ENCODE results near the gene LDB2.

The LDB2 gene

DNA sequence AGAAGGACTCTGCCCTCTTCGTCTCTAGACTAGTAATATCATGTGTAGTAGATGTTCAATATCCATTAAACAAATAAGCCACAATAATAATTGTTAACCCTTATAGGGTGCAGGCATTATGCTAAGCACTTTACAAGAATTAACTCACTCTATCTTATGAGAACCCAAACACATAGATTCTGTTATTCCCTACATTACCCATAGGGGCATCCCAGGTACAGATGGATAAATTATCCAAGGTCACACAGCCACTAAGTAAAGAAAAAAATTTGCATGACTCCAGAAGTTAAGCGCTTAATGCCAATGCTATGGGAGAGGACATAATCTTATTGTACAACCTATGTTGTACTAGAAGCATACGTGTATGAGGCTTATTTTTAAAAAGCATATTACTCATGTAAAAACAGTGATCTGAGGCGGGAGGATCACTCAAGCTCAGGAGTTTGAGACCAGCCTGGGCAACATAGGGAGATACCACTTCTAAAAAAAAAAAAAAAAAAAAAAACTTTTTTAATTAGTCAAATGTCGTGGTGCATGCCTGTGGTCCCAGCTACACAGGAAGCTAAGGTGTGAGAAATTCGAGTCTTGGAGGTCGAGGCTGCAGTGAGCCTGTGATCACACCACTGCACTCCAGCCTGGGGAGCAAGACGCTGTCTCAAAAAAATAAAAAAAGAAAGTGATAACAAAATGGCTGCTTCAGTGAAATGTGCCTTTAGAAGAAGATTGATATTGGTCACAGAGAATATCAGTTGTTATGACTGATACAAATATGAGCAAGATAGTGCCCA is 13.6 kb downstream of the LDB2 start:
- DNase-seq: no peak

DNA sequence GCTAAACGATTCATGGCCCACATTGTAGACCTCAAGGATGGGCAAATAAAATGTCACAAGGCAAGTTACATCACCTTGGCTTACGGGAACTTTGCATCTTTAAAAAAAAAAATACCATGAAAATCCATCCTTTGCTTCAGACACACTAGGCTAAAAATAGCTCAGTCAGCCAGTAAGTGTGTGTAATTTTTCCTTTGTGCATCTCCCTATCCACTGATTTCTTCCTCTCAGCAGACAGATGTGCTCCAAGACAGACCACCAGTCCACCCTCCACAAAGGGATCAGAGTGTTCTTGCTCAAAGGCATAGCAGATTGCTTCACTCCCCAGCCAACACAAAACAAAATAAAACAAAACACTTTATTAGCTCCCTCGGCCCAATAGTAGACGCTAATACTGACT is 14.6 kb downstream of the LDB2 start:
- no peak for DNase-seq

- DNase-seq: no peak
These were observed 17.1 kb downstream of the LDB2 start for GRCh38 chr4:16881151-16881884.

DNA sequence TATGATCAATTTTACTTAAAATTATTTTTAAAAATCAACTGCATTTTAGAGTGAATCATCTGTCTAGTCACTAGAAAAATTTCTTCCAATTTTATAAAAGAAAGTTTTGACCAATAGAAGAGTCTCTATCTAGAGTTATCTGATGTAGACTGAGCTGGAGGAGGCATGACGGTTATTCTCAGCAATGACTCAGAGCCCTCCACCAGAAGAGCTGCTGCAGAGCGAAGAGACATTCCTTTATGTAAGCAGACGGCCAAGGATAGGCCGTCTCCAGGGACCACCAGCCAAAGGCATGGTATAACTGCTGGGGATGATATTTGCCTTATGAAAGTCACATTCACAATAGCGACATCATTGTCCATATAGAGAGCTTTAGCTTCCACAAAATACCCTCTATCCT is 23.0 kb downstream of the LDB2 start:
- DNase-seq: peak; percentile 94

- DNase-seq: no peak
These were observed 28.7 kb downstream of the LDB2 start for GRCh38 chr4:16869594-16870245.

GRCh38 chr4:16868674-16869073 is 29.8 kb downstream of the LDB2 start:
- no peak for DNase-seq

DNA sequence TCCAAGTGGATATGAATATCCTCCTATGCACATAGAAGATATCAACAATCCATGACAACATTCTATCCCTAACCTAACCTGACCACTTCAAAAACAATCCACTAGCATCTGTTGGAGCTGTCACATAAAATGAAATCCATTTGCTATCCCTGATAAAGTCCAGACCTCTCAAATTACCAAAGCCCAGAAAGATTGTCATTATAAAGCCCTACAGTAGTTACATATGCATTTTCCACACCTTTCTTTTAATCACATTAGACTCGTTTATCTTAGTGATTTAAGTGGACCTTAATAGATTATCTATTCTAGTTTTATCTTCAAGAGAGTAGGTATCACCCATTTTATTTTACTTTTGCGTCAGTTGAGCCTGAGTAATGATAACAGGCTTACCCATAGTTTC is 30.6 kb downstream of the LDB2 start:
- no peak for DNase-seq

DNA sequence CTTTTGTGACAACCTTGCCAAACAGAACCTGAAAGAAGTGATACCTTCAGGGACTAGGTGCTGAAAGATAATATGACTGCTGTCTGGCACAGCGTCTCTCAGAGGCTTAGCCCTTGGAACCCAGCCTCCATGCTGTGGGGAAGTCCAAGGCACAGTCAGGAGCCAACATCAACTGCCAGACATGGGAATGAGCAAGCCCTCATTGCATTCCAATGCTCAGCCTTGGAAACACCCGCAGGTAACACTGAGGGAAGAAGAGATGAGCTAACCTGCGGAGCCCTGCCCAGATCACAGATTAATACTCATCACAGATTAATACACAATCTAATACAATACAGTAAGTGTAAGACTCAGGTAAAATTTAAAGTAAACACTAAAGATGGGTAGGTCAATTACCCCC is 31.5 kb downstream of the LDB2 start:
- no peak for DNase-seq

DNA sequence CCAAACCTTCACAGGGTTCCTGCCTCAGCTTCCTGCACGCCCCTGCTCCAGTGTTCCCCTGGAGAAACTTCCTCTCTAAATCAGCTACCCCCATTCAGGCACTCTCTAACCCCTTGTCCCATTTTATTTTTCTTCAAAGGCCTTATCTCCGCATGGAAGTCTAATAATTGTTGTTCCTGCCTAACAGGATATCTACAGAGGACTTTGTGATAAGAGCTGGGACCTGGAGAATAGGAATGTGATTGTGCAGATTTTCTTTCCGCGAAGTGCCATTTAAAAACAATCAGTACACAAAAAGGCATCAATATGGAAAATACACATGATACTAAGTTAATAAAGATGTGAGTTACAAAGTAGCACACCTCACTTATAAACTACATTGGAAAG is 32.6 kb downstream of the LDB2 start:
- DNase-seq: no peak

DNA sequence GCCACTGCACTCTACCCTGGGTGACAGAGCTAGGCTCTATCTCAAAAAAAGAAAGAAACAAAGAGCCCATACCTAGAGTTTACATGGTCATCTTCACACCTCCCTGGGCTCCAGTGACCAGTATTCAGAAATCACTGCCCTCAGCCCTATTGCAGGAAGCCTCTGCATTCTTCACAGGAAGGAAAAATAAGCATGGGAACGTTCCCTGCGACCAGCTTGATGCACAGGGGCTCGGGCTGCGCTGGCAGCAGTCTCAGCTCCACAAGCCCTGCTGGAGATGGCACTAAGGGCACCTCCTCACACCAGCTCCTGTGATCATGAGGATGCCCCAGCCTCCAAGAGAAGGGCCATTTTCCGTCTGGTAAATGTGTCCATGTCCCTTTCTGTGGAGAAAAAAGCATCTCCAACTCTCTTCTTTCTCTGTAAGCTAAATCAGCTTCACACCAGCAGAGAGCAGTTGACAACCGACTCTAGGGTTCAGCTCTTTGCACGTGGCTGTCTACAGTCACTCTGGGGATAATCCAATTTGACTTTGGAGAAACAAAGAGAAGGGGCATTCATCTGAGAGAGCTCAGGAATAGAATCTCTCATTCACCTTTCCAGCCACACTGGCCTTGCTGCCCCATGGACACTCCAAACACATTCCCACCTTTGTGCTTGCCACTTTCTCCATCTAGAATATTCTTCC is 33.1 kb downstream of the LDB2 start:
- DNase-seq: no peak

- DNase-seq: no peak
These were observed 34.2 kb downstream of the LDB2 start for GRCh38 chr4:16864199-16864598.

- DNase-seq: no peak
These were observed 35.7 kb downstream of the LDB2 start for GRCh38 chr4:16862697-16863096.

- peak; percentile 97 for DNase-seq
These were observed 37.9 kb downstream of the LDB2 start for GRCh38 chr4:16860516-16860915.

GRCh38 chr4:16859031-16859430 is 39.4 kb downstream of the LDB2 start:
- DNase-seq: peak; percentile 33

DNA sequence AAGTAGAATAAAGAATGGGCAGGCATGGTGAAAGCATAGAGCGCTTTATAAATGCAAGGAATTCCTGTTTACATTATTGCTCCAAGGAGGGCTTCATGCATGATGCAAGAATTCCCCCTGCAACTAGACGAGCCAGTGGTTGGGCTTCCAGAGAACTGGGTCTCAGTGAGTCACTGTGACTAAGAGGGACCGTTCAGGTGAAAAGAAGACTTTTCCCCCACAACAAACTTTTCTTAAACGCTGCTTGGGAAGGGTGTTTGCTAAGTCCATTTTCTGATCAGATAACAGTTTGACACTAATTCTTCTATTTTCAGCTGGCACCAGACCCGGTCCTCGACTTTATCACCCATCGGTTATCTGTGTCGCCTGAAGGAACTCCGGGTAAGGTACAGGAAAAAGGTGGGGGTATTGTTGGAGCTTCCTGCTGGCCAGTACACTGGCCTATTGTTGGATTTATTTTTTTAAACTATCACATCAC is 40.1 kb downstream of the LDB2 start:
- DNase-seq: peak; percentile 88

GRCh38 chr4:16857425-16857824 is 41.0 kb downstream of the LDB2 start:
- DNase-seq: no peak

DNA sequence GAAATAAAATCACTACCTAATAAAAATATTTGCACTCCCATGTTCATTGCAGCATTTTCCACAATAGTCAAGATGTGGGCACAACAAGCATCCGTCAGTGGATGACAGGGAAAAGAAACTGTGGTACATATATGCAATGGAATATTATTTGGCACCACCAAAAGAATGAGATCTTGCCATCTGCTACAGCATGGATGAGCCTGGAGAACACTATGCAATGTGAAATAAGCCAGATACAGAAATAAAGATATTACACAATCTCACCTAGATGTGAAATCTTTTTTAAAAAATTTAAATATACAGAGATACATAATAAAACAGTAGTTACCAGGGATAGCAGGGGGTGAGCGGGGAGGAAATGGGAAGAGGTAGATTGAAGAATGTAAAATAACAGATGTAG is 44.8 kb downstream of the LDB2 start:
- DNase-seq: no peak

DNA sequence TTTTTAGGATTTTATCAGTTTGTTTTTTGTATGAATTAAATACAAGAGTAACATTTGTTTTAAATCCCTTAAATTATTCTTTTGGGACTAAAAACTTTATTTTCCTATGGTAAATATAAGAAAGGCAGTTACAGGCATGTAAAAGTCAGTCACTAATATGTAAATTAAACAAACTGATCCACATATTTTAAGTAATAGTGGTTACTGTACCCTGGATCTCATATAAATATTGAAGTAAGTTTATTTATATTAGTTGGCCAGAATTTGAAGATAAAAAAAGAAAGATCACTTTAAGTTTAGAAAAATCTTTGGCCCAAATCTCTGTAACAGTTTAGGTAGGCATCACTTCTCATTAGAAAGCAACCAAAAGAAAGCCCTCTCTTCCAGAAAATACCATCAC is 45.8 kb downstream of the LDB2 start:
- DNase-seq: no peak

DNA sequence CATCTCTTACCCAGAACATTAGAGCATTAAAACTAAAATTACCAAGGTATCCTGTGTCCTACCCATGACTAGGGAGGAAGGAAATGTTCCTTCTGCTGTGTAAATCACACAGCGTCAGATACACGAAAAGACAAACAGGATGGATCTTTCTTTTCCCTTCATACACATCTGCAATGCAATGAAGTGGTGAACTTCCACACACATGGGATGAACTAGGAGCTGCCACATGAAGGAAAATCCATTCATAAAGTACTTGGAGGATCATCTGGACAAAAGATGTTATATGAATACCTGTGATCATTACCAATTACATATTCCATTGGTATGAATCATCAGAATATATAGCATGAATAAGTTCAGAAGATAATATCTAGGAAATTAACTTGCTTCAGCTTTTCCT is 46.2 kb downstream of the LDB2 start:
- peak; percentile 54 for DNase-seq

DNA sequence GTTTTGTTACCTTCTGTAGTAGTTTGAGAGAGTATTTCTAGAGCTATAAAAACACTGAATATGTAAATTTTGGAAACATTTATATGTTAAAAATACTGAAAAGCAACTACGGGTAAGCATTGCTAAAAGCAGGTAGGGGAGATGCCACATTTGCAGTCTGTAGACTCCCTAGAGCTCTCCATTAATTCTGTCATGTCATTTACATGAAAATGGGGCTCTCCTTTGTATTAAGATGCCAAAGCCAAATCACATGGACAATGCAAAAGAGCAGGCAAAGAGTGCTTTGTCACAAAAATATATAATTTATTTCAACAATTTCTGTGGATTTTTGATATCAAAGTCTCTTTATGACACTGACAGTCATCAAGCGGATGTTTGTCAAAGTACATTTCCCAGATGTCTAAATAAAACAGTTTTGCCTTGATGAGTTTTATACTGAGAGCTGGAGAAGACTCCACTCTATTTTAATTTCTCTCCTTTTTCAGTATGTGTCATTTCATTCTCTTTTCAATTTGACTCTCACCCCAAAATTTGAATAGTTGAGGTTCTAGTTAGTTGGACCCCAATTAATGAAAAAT is 51.8 kb downstream of the LDB2 start:
- DNase-seq: no peak

DNA sequence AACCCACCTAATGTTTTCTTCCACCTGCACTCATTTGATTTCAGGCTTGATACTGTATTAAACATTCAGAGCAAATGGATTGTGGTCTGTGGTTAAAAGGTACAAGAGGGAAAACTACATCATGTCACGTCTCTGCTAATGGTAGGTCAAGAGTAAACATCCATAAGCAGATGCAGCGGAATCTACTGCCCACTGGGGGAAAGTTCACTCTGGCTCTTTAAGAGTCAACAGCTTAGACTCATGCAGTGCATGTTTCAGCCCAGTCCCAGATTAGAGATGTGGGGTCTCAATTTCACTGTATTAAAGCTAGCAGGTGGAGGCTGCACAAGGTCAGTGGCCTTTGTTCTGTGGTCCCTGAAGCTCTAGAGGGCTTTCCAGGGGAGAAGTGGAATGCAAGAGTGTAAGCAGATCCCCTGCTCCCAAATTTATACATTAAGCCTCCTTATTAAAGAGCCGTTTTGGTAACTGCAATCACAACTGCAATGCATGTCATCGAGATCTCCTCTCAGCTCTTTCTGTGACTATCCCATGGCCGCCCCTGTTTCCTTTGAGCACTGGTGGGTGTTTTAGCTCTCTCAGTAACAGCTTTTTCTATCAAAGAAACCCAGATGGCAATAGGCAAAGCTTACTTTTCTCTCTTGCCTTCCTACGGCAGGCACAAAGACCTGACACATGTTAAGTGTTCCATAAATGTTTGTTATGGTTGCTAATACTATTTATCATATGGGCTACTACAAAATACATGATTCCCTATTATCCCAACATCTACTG is 53.4 kb downstream of the LDB2 start:
- DNase-seq: no peak
